Measurements from ENCODE around the gene GABRB2. TPM values are rescaled to one million over a fixed set of nuclear protein-coding genes. Genes with fewer than 3 reads are reported as not detected.

The GABRB2 gene
- total RNA-seq, 3 donors from 2014 or later (not counting 1 experiment from before 2014, with no cell fraction given), result not detected

- Histone ChIP-seq H3K9me3 (ENCODE audit: control insufficient read depth, insufficient read depth, low read length) (no peaks in the 10 kb centered on the region), H3K27ac (ENCODE audit: low read length) (no peak overlapping the region), H3K36me3 (ENCODE audit: control insufficient read depth, insufficient read depth, low read length) (no peaks in the 10 kb centered on the region), H3K27me3 (ENCODE audit: control insufficient read depth, insufficient read depth, low read length) (no peaks in the 10 kb centered on the region), H3K4me1 (ENCODE audit: control insufficient read depth, insufficient read depth, low read length) (no peaks in the 10 kb centered on the region), H3K4me3 (ENCODE audit: low read length) (no peak overlapping the region)
- ATAC-seq, result no peak
- H3K9me3 Mint-ChIP-seq, result peaks cover 10 to 11% of the 10 kb centered on the region in 2 donors
- no peaks in the 10 kb centered on the region for H3K36me3 Mint-ChIP-seq
- intact Hi-C loops (cut with micrococcal nuclease), result no loop called here
- H3K4me1 Mint-ChIP-seq, result no peaks in the 10 kb centered on the region
- H3K27ac Mint-ChIP-seq, result no peak overlapping the region
- WGBS (ENCODE audit: insufficient coverage), result no CpG with 5 or more reads among the region's 1 CpG
- TF ChIP-seq, protein P1, sequence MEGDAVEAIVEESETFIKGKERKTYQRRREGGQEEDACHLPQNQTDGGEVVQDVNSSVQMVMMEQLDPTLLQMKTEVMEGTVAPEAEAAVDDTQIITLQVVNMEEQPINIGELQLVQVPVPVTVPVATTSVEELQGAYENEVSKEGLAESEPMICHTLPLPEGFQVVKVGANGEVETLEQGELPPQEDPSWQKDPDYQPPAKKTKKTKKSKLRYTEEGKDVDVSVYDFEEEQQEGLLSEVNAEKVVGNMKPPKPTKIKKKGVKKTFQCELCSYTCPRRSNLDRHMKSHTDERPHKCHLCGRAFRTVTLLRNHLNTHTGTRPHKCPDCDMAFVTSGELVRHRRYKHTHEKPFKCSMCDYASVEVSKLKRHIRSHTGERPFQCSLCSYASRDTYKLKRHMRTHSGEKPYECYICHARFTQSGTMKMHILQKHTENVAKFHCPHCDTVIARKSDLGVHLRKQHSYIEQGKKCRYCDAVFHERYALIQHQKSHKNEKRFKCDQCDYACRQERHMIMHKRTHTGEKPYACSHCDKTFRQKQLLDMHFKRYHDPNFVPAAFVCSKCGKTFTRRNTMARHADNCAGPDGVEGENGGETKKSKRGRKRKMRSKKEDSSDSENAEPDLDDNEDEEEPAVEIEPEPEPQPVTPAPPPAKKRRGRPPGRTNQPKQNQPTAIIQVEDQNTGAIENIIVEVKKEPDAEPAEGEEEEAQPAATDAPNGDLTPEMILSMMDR (IDR thresholded peaks at IDR 0.05), result no peak
- H3K4me3 Mint-ChIP-seq, result no peak overlapping the region
- no peak for DNase-seq
- H3K27me3 Mint-ChIP-seq (ENCODE audit: low read depth in 2 of 2), result no peaks in the 10 kb centered on the region
Measured at GRCh38 chr5:161266954-161267353, 279.6 kb downstream of the GABRB2 start.

GRCh38 chr5:161265006-161265405 lies 281.5 kb downstream of the GABRB2 start:
- H3K4me1 ChIP-seq (ENCODE audit: control insufficient read depth, insufficient read depth, low read length), result no peaks in the 10 kb centered on the region
- 89% methylated on average over 2 of the region's 4 CpGs for WGBS (ENCODE audit: insufficient coverage)
- H3K9me3 Mint-ChIP-seq, result peaks cover 10 to 14% of the 10 kb centered on the region in 2 donors
- H3K36me3 ChIP-seq (ENCODE audit: control insufficient read depth, insufficient read depth, low read length), result no peaks in the 10 kb centered on the region
- H3K4me1 Mint-ChIP-seq, result no peaks in the 10 kb centered on the region
- no peak for ATAC-seq
- no peaks in the 10 kb centered on the region for H3K27me3 Mint-ChIP-seq (ENCODE audit: low read depth in 2 of 2)
- H3K27ac Mint-ChIP-seq, result no peak overlapping the region
- intact Hi-C loops (cut with micrococcal nuclease), result no loop called here
- DNase-seq, result no peak
- H3K27ac ChIP-seq (ENCODE audit: low read length), result no peak overlapping the region
- TF ChIP-seq, protein P1 (IDR thresholded peaks at IDR 0.05), result no peak
- H3K36me3 Mint-ChIP-seq, result no peaks in the 10 kb centered on the region
- no peak overlapping the region for H3K4me3 Mint-ChIP-seq
- H3K27me3 ChIP-seq (ENCODE audit: control insufficient read depth, insufficient read depth, low read length), result no peaks in the 10 kb centered on the region
- H3K9me3 ChIP-seq (ENCODE audit: control insufficient read depth, insufficient read depth, low read length), result no peaks in the 10 kb centered on the region
- no peak overlapping the region for H3K4me3 ChIP-seq (ENCODE audit: low read length)

DNA sequence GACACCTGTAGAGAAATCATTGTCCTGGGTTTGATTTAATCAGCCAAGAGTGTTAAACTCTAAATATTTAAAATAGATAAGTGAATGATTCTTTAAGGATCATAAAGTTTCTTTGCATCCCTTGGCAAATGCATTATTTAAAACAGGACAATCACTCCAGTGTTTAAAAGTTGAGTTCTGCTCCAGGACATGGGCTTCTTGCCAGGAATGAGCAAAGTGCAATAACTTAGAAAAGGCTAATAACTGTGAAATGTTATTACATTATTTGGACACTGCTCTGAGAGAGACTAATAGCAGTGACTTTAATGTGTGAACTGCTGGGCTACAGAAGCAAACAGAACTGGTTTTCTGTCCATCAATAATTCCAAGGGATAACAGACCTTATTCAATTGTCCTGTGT lies 283.3 kb downstream of the GABRB2 start:
- H3K27me3 Mint-ChIP-seq (ENCODE audit: low read depth in 2 of 2), result no peaks in the 10 kb centered on the region
- Histone ChIP-seq H3K27ac (ENCODE audit: low read length) (no peak overlapping the region), H3K4me1 (ENCODE audit: control insufficient read depth, insufficient read depth, low read length) (no peaks in the 10 kb centered on the region), H3K36me3 (ENCODE audit: control insufficient read depth, insufficient read depth, low read length) (no peaks in the 10 kb centered on the region), H3K4me3 (ENCODE audit: low read length) (no peak overlapping the region), H3K9me3 (ENCODE audit: control insufficient read depth, insufficient read depth, low read length) (no peaks in the 10 kb centered on the region), H3K27me3 (ENCODE audit: control insufficient read depth, insufficient read depth, low read length) (no peaks in the 10 kb centered on the region)
- TF ChIP-seq, protein P1 (IDR thresholded peaks at IDR 0.05), result no peak
- H3K4me3 Mint-ChIP-seq, result no peak overlapping the region
- H3K9me3 Mint-ChIP-seq, result peaks cover 8 to 9% of the 10 kb centered on the region in 2 donors
- ATAC-seq, result no peak
- no peak for DNase-seq
- H3K27ac Mint-ChIP-seq, result no peak overlapping the region
- intact Hi-C loops (cut with micrococcal nuclease), result no loop called here
- no peaks in the 10 kb centered on the region for H3K36me3 Mint-ChIP-seq
- no peaks in the 10 kb centered on the region for H3K4me1 Mint-ChIP-seq

DNA sequence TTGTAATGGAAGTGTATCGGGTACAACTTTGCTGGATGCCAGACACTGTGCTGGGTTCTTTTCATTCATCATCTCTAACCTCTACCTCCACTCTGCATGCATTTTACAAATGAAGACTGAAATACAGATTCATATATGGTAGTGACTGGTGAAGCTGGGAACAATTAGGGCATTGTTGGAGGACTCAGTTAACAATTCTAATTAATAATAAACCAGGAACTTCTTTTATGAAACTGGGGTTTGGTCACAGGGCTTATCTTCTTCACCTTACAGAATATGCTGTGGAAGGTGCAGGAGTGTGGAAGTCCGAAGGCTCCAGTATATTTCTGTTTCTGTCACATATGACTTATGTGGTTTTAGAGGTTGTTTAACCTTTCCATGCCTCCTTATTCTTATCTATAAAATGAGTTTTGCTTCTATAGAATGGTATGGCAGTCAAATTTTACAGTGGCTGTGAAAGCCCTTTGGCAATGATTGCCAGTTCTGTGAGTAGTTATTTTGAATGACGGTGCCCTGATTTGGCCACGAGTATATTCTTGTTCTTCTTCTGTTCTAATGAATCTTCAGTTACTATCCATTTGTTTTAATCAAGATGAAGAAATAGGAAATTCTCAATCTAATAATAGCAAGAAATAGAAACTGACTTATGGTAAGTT lies 284.7 kb downstream of the GABRB2 start:
- Mint-ChIP-seq H3K4me3 (no peak overlapping the region), H3K27me3 (ENCODE audit: low read depth in 2 of 2) (no peaks in the 10 kb centered on the region), H3K36me3 (no peaks in the 10 kb centered on the region), H3K27ac (no peak overlapping the region), H3K4me1 (no peaks in the 10 kb centered on the region), H3K9me3 (peaks cover 11 to 12% of the 10 kb centered on the region in 2 donors)
- Histone ChIP-seq H3K27me3 (ENCODE audit: control insufficient read depth, insufficient read depth, low read length) (no peaks in the 10 kb centered on the region), H3K4me1 (ENCODE audit: control insufficient read depth, insufficient read depth, low read length) (no peaks in the 10 kb centered on the region), H3K36me3 (ENCODE audit: control insufficient read depth, insufficient read depth, low read length) (no peaks in the 10 kb centered on the region), H3K4me3 (ENCODE audit: low read length) (no peak overlapping the region), H3K9me3 (ENCODE audit: control insufficient read depth, insufficient read depth, low read length) (no peaks in the 10 kb centered on the region), H3K27ac (ENCODE audit: low read length) (no peak overlapping the region)
- intact Hi-C loops (cut with micrococcal nuclease), result no loop called here
- WGBS (ENCODE audit: insufficient coverage), result no CpG with 5 or more reads among the region's 4 CpGs
- TF ChIP-seq, protein P1 (IDR thresholded peaks at IDR 0.05), result no peak
- ATAC-seq, result no peak
- DNase-seq, result no peak
